HG03469 (cell line): ENCODE data around the gene KIF3C.
"Not testable (repeated sequence)": the region's sequence is repeated elsewhere in the genome, so short reads cannot be mapped to it uniquely, and the experiment has no call there.

Source experiments
- ATAC-seq: cut with Tn5 transposase; IDR thresholded peaks from one replicate; pipeline ENCODE4 v1.9.1; 2021; ENCODE audit warnings: mild to moderate bottlenecking, moderate library complexity, moderate number of reproducible peaks; ENCODE audit not compliant: unreplicated experiment

Gene KIF3C

GRCh38 chr2:25920786-25921415, 61.4 kb downstream of the KIF3C start:
- no peak for ATAC-seq

DNA sequence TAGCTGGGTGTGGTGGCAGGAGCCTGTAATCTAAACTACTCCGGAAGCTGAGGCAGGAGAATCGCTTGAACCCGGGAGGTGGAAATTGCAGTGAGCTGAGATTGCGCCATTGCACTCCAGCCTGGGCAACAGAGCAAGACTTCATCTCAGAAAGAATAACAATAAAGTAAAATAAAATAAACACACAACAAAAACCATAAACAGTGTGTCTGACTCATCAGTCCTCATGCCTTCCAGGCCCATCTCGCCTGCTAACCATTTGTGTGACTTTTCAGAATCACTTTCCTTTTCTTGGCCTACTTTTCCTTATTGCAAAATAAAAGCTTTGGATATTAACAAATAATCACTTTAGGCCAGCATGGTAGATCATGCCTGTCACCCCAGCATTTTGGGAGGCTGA, 62.0 kb downstream of the KIF3C start:
- ATAC-seq: no peak

GRCh38 chr2:25917832-25918231, 64.5 kb downstream of the KIF3C start:
- ATAC-seq: no peak

DNA sequence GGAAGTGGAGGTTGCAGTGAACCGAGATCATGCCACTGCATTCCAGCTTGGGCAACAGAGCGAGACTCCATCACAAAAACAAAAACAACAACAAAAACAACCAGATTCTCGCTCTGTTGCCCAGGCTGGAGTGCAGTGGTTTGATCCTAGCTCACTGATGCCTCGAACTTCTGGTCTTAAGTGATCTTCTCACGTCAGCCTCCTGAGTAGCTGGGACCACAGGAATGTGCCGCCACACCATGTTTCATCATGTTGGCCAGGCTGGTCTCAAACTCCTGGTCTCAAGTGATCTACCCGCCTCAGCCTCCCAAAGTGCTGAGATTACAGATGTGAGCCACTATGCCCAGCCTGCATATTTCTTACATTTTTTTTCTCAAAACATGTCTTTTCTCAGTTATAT, 64.9 kb downstream of the KIF3C start:
- not testable (repeated sequence) for ATAC-seq

DNA sequence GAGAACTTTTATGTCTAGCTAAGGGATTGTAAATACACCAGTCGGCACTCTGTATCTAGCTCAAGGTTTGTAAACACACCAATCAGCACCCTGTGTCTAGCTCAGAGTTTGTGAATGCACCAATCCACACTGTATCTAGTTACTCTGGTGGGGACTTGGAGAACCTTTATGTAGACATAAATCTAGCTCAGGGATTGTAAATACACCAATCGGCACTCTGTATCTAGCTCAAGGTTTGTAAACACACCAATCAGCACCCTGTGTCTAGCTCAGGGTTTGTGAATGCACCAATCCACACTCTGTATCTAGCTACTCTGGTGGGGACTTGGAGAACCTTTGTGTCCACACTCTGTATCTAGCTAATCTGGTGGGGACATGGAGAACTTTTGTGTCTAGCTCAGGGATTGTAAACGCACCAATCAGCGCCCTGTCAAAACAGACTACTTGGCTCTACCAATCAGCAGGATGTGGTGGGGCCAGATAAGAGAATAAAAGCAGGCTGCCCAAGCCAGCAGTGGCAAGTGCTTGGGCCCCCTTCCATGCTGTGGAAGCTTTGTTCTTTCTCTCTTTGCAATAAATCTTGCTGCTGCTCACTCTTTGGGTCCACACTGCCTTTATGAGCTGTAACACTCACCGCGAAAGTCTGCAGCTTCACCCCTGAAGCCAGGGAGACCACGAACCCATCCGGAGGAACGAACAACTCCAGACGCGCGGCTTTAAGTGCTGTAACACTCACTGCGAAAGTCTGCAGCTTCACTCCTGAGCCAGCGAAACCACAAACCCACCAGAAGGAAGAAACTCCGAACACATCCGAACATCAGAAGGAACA, 66.1 kb downstream of the KIF3C start:
- not testable (repeated sequence) for ATAC-seq

DNA sequence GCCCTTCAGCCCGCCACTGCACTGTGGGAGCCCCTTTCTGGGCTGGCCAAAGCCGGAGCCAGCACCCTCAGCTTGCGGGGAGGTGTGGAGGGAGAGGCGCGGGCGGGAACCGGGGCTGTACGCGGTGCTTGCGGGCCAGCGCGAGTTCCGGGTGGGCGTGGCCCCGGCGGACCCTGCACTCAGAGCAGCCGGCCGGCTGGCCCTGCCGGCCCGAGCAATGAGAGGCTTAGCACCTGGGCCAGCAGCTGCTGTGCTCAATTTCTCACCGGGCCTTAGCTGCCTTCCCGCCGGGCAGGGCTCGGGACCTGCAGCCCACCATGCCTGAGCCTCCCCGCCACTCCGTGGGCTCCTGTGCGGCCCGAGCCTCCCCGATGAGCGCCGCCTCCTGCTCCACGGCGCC, 66.9 kb downstream of the KIF3C start:
- not testable (repeated sequence) for ATAC-seq

GRCh38 chr2:25913696-25913973, 68.7 kb downstream of the KIF3C start:
- not testable (repeated sequence) for ATAC-seq

DNA sequence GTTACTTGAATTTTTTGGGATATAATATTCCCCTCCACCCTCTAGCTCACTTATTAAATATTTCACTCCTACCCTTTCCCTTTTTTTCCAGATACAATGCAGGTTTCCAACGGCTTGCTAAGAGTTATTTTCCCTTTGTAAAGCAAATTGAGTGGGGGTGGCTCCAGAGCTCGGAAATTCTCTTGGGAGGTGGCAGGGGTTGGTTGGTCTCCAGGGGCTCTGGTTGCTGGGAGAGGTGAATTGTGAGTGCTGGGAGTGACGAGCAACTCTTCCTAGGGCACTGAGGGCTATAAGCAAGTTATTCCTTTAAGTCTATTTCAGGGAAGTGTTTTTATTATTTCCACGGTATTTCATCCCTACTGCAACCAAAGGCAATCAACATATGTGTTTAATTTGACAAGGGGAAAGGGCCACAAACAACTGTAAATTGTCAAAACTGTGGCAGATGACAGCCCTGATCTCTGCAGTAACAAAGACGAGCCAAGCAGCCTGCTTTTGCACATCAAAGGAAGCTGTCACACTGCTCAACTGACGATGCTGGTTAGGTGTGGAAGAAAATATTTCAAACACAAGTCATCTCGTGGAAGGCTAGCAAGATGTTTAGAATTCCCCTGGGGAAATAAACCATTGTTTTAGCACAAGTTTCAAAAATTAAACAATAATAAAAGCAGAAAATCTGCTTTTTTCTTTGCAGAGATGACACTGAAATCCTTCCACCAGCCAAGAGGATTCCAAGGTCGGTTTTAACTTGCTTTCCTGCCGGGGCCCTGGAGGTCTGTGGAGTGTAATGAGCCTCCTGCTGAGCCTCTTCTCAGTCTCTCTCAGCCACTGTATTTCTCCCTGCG, 69.2 kb downstream of the KIF3C start:
- ATAC-seq: no peak

- ATAC-seq: not testable (repeated sequence)
These were observed 72.7 kb downstream of the KIF3C start for GRCh38 chr2:25909574-25909973.

DNA sequence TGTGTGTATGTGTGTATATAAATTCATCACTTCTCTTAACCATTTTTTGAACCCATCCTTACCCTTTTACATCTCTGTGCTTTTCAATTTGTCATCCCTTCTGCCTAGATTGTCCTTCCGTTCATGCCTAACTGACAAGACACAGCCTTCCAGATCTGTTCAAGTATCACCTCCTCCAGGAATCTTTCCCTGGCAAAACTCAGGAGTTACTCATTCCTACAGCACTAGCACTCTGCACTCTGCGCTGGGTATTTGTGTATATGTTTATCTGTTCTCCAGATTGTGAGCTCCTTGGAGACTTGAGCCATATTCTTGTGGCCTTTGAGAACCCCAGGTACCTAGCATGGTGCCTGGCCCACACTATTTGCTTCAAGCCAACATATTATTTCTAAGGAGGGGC, 77.2 kb downstream of the KIF3C start:
- no peak for ATAC-seq

DNA sequence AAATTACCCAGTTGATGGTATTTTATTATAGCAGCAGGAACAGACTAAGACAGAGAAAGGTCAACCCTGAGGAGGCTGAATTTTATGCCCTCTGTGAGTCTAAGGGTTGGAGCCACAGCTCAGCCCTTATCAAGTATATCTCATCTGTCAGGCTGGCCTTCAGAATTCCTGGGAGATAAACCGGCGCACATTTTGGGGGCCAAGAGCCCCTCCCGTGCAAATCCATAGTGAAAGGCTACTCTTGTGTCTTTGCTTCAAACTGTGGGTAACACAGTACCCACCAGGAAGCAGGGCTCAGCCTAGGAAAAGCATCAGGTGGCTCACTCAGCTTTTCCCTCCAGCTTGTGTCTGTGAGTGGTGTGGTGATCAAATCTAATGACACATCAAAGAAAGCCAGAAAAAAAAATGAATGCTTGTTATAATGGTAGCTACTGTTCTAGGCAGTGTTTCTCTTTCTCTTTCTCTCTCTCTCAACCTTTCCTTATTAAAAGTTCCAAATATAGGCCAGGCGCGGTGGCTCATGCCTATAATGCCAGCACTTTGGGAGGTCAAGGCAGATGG, 79.0 kb downstream of the KIF3C start:
- ATAC-seq: no peak

DNA sequence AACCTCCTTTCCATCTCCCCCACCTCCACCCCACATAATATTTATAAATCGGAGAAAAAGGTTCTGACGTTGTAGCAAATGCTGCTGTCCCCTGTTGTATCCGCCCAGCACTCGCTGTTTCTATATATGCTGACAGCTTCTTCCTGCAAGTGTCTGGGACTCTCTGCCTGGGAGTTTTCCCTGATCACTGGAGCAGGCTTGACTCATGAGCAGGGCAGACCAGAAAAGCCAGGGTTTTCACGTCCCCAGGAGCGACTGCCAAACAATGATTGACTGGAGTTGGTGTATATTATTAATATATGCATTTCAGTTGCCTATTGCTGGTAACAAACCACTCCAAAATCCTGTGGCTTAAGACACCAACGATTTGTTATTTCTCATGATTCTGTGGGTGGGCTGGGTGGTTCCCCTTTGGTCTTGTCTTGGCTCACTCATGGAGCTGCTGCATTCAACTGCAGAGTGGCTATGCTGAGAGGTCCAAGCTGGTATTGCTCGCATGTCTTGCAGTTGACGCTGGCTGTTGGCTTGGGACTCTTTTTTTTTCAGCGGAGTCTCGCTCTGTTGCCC, 82.8 kb downstream of the KIF3C start:
- ATAC-seq: no peak

DNA sequence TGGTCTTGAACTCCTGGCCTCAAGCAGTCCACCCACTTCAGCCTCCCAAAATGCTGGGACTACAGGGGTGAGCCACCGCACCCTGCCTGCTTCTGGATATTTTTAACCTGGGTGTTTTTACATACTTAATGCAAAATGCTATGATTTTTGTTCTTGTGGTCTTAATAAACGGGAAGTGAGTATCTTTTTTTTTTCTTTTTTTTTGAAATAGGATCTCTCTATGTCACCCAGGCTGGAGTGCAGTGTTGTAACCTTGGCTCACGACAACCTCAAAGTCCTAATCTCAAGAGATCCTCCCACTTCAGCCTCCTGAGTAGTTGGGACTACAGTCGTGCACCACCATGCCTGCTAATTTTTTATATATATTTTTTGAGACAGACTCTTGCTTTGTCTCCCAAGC, 84.8 kb downstream of the KIF3C start:
- no peak for ATAC-seq

- ATAC-seq: not testable (repeated sequence)
These were observed 86.0 kb downstream of the KIF3C start for GRCh38 chr2:25896308-25896707.

DNA sequence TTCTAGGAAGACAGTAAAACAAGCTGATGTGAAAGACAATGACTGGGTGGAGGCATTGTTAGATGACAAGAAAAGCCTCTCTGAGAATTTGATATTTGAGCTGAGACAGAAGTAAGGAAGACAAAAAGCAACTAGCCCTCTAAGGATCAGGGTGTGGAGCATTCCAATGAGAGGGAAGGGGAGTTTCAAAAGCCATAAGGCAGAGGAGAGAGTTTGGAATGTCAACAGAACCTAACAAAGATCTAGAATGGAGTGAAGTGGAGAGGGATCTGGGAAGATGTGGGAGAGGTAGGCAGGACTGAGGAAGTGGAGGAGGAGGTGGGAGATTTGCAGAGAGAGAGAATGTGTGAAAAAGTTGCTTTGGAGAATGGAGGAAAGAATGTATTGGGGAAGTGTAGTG, 86.7 kb downstream of the KIF3C start:
- no peak for ATAC-seq

- no peak for ATAC-seq
These were observed 87.3 kb downstream of the KIF3C start for GRCh38 chr2:25895018-25895417.

DNA sequence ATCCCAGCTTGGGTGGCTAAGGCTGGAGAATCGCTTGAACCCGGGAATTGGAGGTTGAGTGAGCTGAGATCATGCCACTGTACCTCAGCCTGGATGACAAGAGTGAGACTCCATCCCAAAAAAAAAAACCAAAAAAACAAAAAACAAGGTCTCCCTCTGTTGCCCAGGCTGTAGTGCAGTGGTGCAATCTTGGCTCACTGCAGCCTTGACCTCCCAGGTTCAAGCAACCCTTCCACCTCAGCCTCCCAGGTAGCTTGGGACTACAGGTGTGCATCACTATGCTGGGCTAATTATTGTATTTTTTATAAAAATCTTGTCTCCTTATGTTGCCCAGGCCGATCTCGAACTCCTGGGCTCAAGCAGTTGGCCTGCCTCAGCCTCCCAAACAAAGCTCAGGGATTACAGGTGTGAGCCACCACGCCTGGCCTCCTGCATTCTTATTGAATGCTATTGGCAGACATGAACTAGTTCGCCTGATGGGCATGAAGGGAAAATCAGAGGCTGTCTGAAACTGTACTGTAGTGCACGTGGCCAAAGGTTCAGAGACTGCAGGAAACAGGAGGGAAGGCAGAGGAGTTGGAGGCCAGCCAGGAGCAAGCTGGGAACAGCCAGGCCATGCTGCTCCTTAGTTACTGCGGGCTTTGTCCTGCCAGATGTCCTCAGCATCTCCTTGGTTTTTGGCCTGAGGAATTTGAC, 88.0 kb downstream of the KIF3C start:
- no peak for ATAC-seq

GRCh38 chr2:25891672-25892071, 90.6 kb downstream of the KIF3C start:
- no peak for ATAC-seq

DNA sequence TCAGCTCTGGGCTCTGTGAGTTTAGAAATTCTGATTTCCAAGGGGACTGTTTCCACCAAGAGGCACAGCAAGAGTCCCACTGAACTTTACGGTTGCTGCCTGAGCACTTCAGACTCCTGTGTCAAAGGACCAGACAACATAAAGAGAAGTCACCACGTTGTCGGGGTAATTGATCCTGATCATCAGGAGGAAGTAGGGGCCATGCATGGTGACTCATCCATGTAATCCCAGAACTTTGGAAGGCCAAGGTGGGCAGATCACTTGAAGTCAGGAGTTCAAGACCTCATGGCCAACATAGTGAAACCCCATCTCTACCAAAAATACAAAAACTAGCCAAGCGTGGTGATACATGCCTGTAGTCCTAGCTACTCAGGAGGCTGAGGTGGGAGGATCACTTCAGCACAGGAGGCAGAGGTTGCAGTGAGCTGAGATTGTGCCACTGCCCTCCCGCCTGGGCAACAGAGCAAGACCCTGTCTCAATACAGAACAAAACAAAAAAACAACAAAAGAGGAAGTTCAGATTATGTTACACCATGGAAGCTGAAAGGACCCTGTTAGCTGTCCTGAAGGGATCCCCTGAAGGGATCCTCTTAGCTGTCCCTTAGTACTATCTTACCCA, 94.6 kb downstream of the KIF3C start:
- ATAC-seq: no peak

DNA sequence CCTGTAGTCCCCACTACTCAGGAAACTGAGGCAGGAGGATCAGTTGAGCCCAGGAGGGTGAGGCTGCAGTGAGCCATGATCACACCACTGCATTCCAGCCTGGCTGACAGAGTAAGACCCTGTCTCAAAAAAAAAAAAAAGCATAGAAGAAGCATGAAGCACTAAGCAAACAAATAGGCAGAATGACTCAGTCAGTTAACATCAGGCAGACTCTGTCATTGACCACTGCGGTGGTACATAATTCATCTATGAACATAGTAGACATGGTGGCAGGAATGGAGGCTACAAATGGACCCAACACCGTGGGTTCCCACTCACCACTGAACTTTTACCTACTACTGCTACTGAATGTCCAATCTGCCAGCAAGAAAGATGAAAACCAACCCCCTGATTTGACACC, 96.4 kb downstream of the KIF3C start:
- no peak for ATAC-seq
